Stimulated activated CD8-positive, alpha-beta memory T cell treated with anti-CD3 and anti-CD28 coated beads, Interleukin-12 subunit alpha, Interleukin-12 subunit beta, amount 100 ng/mL, for 24 hours (primary cell): ENCODE results near the gene EHD3.

Experiments used
- DNase-seq: peaks from one replicate; pipeline ENCODE4 v3.0.0-alpha.2; 2020; ENCODE audit errors: extremely low read depth

The EHD3 gene

DNA sequence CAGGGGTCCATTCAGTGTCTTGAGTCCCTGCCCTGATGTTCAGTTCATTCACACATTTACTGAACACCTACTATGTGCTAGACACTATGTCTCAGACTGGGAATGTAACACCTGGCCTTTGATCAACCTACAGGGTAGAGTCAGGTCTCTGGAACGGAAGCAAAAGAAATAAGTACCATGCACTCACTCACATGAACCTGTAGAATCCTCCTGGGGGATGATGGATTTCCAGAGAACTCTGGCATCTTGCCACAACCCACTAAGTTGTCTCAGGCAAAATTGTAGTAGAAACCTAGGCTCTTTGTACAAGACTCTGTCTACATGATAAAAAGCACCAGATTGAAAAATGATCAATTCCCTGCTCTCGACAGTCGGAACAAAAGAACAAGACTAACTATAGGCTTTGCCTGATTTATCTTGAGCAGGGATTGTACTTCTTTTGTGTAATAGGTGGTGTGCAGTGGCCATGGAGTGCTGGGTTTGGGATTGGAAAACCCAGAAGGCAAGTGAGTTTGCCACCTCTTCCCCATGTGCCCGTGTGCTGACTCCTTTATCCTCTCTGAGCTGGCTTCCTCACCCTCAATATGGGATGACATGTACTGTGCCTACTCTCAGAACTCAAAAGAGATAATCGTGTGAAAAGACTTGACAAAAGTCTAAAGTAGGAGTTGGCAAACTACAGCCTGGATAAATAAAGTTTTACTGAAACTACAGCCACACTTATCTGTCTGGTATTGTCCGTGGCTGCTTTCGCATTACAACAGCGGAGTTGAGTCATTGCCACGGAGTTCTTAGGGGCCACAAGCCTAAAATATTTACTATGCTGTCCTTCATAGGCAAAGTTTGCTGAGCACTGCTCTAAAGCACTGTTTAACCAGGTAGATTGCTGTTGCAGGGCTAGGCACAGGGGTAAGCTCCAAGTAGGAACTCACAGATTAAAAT, 21.0 kb upstream of the EHD3 start:
- no peak for DNase-seq

DNA sequence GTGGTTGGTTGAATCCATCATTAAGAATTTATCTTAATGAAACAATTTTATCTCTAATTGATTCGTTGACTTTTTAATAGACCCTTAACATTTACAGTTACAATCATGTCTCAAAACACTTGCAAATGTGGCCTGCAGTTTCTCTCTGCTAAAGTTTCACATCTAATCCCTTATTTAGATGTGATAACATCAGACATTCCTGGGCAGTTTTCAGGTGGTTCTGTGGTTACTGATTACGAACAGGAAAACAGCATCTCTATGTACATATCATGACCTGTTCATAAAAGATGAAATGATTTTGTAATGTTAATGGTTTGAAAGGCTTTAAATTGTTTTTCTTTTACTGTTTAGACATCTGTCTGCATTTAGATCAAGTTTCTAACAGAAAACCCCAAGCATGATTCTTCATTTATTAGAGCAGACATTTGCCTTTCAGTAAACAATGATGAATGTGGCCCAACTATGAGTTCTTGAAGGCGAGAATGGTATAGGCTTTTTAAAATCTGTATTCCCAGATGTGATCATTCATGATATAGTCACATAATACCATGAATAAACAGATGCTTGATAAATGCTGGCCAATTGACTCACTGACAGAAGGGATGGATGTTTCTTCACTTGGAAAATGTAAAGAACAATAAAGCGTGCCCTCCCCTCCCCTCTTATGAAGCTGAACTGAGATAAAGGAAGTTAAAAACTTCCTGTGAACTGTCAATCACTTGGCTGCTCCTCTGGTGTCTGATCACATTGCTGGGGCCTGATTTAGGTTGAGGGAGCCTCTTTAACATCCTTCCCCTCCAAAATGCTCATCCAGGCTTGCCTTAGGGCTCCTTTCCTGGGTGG, 20.1 kb upstream of the EHD3 start:
- DNase-seq: no peak

DNA sequence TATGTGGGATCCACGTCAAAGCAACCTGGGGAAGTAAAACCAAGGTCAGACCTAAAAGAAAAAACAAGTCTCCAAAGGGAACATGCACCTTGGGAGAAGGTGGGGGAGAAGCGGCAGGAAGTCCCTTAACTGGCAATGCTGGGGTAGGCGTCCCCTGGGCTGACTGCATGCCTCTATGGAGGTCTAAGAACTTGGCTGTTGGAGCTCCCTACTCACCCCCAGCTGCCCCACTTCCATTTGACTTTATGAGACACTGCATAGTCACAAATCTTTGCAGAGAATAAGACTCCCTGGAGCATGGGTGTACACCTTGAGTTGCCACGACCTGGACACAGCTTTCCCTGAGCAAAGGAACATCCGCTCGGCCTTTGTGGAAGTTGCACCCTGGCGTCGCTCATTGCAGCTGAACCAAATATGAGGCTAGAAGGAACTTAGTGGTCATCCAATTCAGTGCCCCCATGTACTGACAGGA, 19.5 kb upstream of the EHD3 start:
- no peak for DNase-seq

DNA sequence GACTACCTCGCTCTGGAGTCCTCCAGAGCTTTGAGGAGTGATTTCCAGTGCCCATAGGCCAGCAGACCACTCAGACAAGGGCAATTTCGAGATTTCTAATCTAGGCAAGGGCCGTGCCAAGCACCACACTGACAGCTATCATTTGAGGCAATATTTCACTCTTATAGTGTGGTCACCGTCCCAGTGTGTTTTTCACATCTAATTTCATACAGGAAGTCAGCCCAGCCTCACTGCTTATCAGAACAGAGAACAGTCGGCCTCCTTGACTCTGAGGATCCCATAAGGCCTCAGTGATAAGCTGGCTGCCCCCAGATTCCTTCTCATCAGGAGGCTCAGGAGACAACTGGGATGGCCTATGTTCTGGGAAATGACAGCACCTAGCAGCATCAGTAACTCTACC, 17.2 kb upstream of the EHD3 start:
- DNase-seq: no peak

DNA sequence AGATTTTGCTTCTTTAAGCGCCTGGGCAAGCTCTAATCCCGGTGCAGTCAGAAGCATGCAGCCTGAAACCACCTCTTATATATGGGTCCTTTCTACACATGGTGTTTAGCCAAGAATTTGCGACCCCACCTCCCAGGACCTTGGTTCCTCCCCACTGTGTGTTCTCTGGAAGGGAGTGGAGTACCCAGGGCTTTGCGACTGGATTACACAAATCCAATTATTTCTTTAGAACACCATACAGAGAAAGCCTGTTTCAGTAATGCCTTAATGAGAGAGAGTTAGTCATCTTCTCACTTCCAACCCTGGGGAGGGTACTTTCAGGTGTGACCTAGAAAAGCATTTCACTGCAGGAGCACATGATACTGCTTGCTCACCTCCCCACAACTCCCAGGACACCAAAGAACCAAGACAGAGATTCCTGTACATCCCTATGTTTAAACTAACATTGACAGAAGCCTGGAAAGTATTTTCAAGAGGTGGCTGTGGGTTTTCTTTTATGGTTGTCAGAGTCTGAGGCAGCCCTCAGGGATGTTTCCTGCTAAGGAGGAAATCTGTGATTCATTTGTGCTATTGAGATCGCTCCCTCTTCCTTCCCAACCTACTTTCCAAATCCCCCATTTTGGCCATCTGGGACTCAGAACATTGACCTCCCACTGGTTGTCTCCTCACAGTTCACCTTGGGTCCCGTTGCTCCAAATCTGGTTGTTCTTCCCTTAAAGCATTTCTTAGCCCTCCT, 16.3 kb upstream of the EHD3 start, which contains the start of gene CAPN14:
TSS of gene CAPN14 (minus strand) at position 51 of the 736 bp plus-strand sequence. CDS start 12,068 bp downstream, outside the sequence.
- no peak for DNase-seq

DNA sequence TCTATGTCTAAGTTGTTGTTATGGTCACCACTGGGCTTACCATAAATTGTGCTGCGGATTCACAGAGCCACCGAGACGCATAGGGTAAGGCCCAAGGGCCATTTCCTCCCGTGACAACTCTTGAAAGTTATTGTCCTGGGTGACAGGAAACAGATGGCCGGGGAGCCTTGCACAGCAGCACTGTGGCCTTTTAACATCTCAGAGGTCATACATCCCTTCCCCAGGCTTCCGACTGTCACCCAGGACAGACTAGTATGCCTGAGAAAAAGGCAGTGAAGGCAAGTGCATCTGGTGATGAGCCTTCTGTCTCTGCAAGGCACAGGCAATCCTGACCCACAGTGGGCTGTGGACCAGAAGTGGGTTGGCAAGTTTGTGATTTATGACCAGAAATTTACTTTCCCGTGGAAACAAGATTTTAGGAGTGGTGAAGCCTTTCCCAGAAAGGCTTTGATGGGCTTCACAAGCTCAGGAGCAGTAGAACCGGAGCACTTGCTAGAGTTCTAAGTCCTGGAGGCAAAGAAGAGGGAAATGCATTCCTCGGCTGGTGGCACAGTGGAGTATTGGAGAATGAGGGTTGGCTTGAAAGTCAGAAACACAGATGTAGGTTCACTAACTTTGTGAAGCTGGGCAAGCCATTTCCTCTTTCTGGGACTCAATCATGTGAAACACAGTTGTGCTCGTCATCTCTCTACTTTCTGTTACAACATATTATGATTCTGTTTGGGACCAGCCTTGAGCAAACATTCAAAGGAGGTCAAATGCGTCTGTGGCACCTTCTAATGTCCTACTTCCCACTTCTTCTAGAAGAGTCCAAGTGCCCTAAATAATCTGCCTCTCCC, 14.6 kb upstream of the EHD3 start:
- DNase-seq: no peak

DNA sequence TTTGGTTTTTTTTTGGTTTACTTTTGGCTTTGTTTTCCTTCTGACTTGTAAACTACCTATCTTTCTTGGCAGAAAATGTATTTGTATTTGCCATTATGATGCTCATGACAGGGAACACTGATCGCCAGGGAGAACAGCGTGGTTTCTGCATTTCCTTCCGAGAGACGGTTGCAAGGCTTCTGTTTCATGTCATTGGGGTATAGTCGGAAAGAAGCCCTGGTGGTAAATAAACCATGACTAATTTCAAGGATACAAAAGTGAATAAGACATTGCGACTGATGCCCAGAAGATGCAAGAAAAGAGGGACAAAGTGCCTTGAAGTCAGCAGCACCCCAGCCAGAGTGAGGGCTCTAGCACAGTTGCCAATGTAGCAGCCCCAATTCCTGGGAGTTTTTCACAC, 12.4 kb upstream of the EHD3 start:
- DNase-seq: no peak

DNA sequence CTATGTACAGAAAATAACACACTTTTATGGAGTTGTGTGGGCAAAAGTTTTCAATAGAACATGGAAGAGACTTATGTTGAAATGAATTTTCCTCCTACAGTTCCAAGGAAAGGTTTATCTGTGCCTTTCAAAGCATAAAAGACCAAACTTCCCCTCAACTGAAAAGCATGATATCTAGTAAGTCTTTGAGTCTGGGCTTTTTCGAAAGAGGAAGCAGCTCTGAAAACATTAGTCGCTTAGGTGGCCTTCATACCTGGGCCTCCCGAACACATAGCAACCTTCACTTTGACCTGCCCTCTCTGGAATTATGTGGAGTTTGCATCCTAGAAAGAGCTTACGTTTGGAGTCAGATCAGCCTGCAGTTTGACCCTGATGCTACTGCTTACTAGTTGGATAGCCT, 11.9 kb upstream of the EHD3 start:
- DNase-seq: no peak

DNA sequence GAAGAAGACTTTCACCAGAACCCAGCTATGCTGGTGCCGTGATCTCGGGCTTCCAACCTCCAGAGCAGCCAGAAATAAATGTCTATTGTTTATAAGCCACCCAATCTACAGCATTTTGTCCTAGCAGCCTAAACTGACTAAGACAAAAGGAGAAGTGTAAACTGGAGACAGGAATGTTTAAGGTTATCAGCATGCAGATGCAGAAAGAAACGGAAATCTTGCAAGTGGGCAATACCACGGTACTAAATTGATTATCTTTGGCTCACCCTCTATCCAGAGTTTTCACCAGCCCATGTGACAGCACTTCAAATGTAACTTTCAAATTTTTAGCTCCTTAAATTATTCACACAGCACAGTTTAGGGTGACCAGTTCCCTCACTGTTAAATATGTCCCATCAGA, 10.9 kb upstream of the EHD3 start:
- no peak for DNase-seq

DNA sequence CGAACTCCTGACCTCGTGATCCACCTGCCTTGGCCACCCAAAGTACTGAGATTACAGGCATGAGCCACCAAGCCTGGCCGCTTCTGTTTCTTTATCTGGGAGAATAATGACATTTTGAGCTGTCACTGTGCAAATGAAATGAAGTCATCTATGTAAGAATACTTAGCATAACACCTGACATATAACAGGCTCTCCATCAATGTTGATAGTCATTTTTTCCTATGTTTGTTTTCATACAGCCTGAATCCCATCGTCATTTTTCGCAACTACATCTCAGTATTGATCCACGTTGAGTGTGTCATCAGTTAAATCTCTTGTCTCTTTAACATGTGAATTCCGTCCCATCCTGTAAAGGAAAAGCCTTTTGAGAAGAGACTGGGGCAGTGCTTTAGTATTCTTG, 10.2 kb upstream of the EHD3 start:
- no peak for DNase-seq

DNA sequence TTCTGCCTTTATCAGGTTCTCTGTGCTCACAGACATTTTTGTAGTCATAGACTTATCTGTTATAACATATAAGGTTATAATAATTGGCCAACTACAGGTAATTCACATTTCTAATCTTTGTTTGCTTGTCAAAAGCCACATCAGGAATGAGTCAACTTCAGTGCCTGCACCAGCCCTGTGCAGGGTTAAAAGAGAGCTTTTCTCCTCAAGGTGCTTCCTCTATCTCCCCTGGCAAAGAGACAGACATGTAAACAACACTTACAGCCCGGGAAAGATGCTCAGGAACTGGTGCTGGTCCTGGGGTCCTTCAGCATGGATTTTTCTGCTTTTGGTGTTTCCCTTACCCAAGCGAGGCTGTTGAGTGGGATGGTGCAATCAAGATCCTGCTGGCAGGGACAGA, 7.7 kb upstream of the EHD3 start:
- DNase-seq: no peak

DNA sequence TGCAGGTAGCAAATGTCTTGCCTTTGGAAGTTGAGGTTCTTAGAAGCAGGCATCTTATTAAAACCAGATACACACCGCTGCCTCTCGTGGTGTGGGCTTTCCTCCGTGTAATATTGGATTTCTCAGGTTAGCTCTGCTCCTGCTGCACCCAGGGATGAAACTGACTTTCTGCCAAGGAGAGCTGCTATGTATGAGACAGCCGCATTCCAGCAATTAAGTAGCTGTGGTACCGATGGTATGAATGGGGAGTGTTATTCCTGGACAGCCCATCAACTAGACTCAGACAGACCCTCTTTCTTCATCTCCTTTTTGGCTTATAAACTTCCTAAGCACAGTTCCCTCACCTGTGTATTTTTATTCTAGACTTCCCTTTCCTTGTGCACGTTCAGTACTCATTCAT, 6.8 kb upstream of the EHD3 start:
- DNase-seq: no peak

DNA sequence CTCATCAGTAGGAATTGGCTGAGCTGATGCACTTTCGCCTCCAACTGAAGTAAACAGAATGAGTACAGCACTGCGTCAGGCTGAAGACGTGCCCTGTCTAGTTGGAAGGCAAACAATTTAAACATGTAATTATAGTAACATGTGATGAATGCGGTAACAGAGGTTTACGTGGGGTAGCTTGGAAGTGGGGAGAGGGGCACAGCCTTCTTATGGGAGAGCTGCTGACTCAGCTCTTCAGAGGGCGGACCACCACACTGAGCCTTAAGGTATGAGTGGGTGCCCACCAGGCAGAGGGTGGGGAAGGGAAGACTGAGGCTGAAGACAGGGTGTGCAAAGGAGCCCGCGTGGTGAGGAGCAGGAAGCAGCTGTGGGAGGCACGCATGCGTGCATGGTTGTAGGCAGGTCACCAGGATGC, 6.2 kb upstream of the EHD3 start:
- DNase-seq: no peak

DNA sequence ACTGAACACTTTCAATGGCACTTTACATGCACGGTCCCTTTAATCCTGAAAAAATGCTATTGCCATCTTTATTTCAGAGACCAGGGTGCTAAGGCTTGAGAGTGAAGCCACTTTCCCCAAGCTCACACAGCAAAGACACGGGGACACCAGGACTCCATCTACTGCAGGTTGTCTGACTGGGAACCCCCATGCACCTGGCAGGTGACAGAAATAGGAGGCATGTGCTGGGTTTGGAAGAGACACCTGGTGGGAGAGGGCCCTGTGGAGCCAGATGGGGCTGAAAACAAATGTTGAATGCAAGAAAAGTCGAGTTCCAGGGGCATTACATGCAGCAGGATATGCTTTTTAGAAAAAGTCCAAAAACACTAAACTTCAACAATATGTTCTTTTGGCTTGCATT, 5.2 kb upstream of the EHD3 start:
- no peak for DNase-seq

DNA sequence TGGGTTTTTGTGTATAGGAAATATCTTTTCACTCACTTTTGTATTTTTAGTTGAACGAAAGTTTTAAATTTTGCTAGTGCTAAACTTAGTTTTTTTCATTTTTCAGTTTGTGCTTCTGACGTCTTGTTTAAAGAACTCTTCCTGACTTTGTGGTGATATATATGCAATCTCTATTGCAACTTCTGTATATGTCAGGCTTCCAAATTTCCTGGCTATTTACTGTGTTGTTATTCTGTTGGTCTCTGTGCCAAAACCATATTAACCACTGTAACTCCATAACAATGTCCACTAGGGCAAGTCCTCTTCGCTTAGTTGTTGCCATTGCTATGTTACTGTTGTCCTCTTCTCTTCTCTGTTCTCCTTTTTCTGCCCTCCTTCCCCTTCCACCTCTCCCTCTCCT, 3.2 kb upstream of the EHD3 start:
- DNase-seq: no peak

DNA sequence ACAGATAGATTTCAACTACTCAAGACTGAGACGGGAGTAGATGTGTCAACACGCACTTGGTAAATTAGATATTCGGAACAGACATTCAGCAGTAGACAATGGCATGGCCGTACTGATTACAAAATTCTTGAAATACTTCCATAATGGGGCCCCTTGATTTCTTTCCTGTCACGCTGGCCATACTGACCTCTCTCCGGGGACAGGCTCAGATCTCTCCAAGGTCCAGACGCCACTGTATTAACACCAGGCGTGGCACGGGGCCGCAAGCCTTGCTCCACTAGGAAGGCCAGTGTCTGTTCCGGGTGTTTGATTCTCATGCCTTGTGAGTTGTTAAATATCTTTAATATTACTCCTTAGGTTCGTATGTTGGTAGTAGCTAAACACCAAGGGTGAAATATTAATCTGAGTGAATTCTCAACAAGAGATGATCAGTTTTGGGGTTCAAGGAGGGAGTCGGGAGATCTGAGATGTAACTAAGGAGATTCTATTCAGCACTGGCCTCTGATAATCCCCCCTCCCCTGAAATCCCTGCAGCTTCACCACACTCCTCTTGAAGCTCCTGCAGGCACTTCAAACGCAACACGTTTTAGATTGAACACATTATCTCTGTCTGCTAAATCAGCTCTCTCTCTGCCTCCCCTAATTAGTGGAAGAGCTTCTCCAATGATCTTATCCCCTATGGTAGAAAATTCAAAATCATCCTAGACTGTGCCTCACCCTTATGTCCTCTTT, 2.2 kb upstream of the EHD3 start:
- DNase-seq: no peak

DNA sequence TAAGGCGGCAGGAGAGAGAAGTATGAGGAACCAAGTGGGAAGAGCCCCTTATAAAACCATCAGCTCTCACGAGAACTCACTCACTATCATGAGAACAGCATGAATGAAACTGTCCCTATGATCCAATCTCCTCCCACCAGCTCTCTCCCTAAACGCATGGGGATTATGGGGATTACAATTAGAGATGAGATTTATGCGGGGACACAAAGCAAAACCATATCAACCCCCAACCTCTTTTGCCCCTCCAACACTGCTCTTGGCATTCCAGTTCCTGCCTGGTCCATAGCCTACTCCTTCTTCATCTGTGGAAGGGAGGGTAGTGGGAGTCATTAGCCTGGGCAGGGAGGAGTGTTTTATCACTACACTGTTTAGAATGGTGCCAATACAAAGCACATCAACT, 1.4 kb upstream of the EHD3 start:
- no peak for DNase-seq

DNA sequence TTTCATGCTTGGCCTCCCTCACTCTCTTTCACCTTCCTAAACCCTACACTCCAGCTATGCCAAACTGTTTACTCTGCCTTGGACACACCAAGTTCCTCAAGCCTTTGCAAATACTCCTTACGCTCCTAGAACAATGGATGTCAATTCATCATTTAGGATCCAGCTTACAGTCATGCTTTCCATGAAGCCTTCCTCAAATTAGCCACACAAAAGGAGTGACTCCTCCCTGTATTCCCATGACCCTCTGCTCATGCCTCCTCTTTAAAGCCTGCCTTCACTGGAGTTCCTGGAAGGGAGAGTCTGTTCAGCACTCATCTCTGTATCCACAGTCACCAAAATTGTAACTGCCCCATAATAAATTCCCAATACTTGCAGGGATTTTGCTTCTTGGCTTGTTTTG, 721 bp upstream of the EHD3 start:
- no peak for DNase-seq

DNA sequence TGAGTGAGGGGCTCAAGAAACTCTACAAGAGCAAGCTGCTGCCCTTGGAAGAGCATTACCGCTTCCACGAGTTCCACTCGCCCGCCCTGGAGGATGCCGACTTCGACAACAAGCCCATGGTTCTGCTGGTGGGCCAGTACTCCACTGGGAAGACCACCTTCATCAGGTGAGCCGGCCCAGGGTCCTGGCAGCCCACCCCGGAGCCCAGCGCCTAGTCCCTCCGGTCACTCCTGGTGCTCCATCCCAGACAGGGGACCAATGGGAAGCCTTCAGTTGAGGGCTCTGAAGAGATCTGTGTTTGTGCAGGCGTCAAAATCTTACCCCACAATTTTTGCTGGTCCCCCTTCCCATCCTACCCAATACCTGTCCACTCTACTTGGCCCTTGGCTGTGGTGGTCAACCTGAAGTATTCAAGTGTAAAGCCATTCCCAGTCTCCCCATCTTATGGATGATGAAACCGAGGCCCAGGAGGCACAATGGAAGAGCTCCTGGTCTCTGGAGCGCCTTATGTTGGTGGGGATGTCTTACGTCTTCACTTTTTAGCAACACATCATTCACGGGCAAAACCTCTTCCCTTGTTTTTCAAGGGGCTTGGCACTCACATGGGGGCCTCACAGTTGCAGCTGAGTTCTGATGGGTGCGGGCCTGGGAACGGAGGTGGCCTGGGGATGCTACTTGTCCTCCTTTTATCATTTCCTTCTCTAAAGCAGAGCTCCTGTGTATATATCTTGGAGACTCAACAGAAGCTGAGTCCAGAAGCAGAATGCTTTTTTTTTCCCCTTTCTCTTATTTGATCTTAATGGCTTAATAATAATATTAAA, 941 bp downstream of the EHD3 start:
- no peak for DNase-seq

DNA sequence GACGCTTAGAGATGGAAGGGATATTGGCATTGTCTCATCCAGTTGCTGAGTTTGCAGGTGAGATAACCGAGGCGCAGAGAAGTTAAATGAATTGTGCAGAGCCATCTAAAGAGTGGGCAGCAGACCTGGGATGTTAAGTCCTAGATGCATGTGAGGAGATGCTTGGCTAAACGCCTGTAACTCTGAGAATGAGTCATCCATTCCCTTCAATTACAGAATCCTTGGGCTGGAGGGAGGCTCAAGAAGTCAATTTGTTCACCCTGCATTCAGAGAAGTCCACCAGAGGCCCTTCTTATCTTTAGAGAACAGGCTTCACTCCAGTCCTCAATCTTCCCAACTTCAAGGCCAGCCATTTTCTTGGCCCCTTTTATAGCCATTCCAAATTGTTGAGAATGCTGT, 1.6 kb downstream of the EHD3 start:
- no peak for DNase-seq
